Liver (tissue), 9 donors: ENCODE measurements around the gene MAN1C1. TPM values are rescaled to one million over a fixed set of nuclear protein-coding genes. Genes with fewer than 3 reads are reported as not detected.

Source experiments
- DNase-seq: peaks from one replicate; pipeline ENCODE4 v3.0.0-alpha.2; 2017; ENCODE audit warnings: low spot score
- H3K27ac ChIP-seq, 2 donors: one replicate each; pipeline ENCODE4 v1.7.0; 2013; ENCODE audit warnings: inconsistent platforms in 2 of 2, low read length in 2 of 2, control low read depth in 1 of 2, low read depth in 1 of 2, mild to moderate bottlenecking in 1 of 2
- H3K27me3 ChIP-seq, 4 donors: one replicate each; pipeline versions ENCODE4 v1.6.1 to v1.7.0; 2013; ENCODE audit warnings: low read length in 3 of 4, inconsistent platforms in 1 of 4, mild to moderate bottlenecking in 1 of 4, moderate library complexity in 1 of 4; ENCODE audit not compliant: control insufficient read depth in 4 of 4, insufficient read depth in 4 of 4
- H3K36me3 ChIP-seq, 4 donors: one replicate each; pipeline versions ENCODE4 v1.6.1 to v1.7.0; 2013; ENCODE audit warnings: low read length in 3 of 4, mild to moderate bottlenecking in 3 of 4, low read depth in 1 of 4, moderate library complexity in 1 of 4; ENCODE audit not compliant: control insufficient read depth in 4 of 4, insufficient read depth in 3 of 4
- H3K4me1 ChIP-seq, 4 donors: one replicate each; pipeline versions ENCODE4 v1.6.1 to v1.7.0; 2013; ENCODE audit warnings: low read length in 3 of 4, mild to moderate bottlenecking in 3 of 4, moderate library complexity in 1 of 4; ENCODE audit not compliant: control insufficient read depth in 4 of 4, insufficient read depth in 4 of 4
- H3K4me3 ChIP-seq, 3 donors: one replicate each; pipeline versions ENCODE4 v1.6.1 to v1.7.0; 2013; ENCODE audit warnings: low read length in 3 of 3, control low read depth in 1 of 3, low read depth in 1 of 3, mild to moderate bottlenecking in 1 of 3
- H3K9ac ChIP-seq, 2 donors: one replicate each; pipeline ENCODE4 v1.7.0; 2013; ENCODE audit warnings: low read length in 2 of 2, mild to moderate bottlenecking in 2 of 2, moderate library complexity in 2 of 2, control low read depth in 1 of 2, low read depth in 1 of 2
- H3K9me3 ChIP-seq, 4 donors: one replicate each; pipeline versions ENCODE4 v1.6.1 to v1.7.0; 2013; ENCODE audit warnings: low read length in 3 of 4; ENCODE audit not compliant: control insufficient read depth in 4 of 4
- EGR1 ChIP-seq, 2 donors: IDR thresholded peaks; 2 replicates each; pipeline ENCODE4 v1.6.1; 2016 to 2018; ENCODE audit warnings: antibody characterized with exemption in 2 of 2, low read depth in 2 of 2
- FOXA1 ChIP-seq: IDR thresholded peaks from 2 replicates; pipeline ENCODE4 v1.6.1; 2016; ENCODE audit warnings: antibody characterized with exemption
- RXRA ChIP-seq, 2 donors: IDR thresholded peaks; 2 replicates each; pipeline ENCODE4 v1.6.1; 2017 to 2018; ENCODE audit warnings: antibody characterized with exemption in 2 of 2, mild to moderate bottlenecking in 1 of 2
- SP1 ChIP-seq: IDR thresholded peaks from 2 replicates; pipeline ENCODE4 v1.6.1; 2018; ENCODE audit warnings: antibody characterized with exemption, mild to moderate bottlenecking
- TAF1 ChIP-seq: conservative IDR thresholded peaks from 2 replicates; pipeline ENCODE4 v1.6.1; 2016; ENCODE audit warnings: antibody characterized with exemption, mild to moderate bottlenecking
- WGBS: extraction: QIAGEN DNeasy Blood & Tissue Kit; methylation state at CpG from one replicate; pipeline ENCODE4 v1.1.7; 2013; 5-methylcytosine and 5-hydroxymethylcytosine counted together
- polyA plus RNA-seq, 2 donors: library from polyadenylated mRNA; stranded (reverse) in 1 of 2; unstranded in 1 of 2; fragments of 200-250 nt in 1 of 2; fragments of >200 nt in 1 of 2; fragmentation: Nextera tagmentation in 1 of 2; extraction: Ambion mirVana in 1 of 2; gene quantifications; one replicate each; pipeline versions ENCODE4 v1.2.1 to v1.2.3, GENCODE V29; 2013 to 2015
- total RNA-seq, 2 donors: library from RNA; depleted of rRNA; stranded (reverse); fragments of >200 nt; gene quantifications; one replicate each; pipeline ENCODE4 v1.2.3, GENCODE V29; 2014
- TF ChIP-seq, protein P1 (sequence below): IDR thresholded peaks from 2 replicates; pipeline ENCODE4 v1.6.1; 2016; ENCODE audit warnings: antibody characterized with exemption
- TF ChIP-seq, protein P2 (sequence below): fragments of 150-350 bp; IDR thresholded peaks from 2 replicates; pipeline ENCODE4 v1.5.1; 2017; ENCODE audit warnings: improper control_type of control experiment, low read depth, low read length; ENCODE audit not compliant: missing input control
- TF ChIP-seq, protein P3 (sequence below): IDR thresholded peaks from 2 replicates; pipeline ENCODE4 v1.6.1; 2016; ENCODE audit warnings: antibody characterized with exemption
- TF ChIP-seq, protein P4 (sequence below): IDR thresholded peaks from 2 replicates; pipeline ENCODE4 v1.6.1; 2016; ENCODE audit warnings: antibody characterized with exemption
- donor health status: healthy.
- donor health status: healthy.
- donor health status: healthy.
- donor health status: healthy.
- donor health status: healthy.

The MAN1C1 gene
- total and polyA plus RNA-seq, 4 donors = 6.3 to 16.0 (median 8.1) TPM

DNA sequence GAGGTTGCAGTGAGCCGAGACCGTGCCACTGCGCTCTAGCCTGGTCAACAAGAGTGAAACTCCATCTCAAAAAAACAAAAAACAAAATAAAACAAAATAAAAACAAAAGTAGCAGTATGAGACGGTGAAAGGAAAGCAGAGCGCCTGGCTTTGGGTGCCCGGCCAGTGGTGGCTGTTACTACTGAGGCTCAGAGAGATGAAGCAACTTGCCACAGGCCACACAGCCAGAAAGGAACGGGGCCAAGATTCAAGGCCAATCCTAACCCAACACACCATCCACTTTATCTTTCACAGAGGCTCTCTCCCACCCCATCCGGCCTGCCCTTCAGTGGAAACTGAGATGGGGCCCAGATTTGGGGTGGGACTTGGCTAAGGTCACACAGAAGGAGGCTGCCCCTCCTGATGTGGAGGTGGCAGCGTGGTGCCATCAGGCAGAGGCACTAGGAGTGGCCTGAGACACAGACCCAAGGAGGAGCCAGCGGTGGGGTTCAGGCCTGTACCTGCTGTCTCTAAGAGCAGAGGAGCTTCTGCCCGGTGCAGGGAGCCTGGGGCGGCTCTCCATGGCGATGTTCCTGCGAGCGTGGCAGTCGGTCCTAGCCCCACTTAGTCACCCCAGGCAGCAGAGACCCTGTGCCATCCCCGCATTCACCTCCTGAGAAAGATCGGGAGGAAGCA lies 40.0 kb upstream of the MAN1C1 start:
- Histone ChIP-seq H3K4me3 (no peak overlapping the region), H3K36me3 (no peaks in the 10 kb centered on the region), H3K27ac (no peak overlapping the region), H3K9me3 (no peaks in the 10 kb centered on the region), H3K4me1 (peaks cover 1 to 31% (median 29%) of the 10 kb centered on the region in 4 donors), H3K27me3 (no peaks in the 10 kb centered on the region), H3K9ac (no peak overlapping the region)
- DNase-seq = no peak
- WGBS = 92% methylated on average over 18 of the region's 18 CpGs
- no peak for TF ChIP-seq TAF1
- TF ChIP-seq, protein P1, sequence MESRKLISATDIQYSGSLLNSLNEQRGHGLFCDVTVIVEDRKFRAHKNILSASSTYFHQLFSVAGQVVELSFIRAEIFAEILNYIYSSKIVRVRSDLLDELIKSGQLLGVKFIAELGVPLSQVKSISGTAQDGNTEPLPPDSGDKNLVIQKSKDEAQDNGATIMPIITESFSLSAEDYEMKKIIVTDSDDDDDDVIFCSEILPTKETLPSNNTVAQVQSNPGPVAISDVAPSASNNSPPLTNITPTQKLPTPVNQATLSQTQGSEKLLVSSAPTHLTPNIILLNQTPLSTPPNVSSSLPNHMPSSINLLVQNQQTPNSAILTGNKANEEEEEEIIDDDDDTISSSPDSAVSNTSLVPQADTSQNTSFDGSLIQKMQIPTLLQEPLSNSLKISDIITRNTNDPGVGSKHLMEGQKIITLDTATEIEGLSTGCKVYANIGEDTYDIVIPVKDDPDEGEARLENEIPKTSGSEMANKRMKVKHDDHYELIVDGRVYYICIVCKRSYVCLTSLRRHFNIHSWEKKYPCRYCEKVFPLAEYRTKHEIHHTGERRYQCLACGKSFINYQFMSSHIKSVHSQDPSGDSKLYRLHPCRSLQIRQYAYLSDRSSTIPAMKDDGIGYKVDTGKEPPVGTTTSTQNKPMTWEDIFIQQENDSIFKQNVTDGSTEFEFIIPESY = no peak

DNA sequence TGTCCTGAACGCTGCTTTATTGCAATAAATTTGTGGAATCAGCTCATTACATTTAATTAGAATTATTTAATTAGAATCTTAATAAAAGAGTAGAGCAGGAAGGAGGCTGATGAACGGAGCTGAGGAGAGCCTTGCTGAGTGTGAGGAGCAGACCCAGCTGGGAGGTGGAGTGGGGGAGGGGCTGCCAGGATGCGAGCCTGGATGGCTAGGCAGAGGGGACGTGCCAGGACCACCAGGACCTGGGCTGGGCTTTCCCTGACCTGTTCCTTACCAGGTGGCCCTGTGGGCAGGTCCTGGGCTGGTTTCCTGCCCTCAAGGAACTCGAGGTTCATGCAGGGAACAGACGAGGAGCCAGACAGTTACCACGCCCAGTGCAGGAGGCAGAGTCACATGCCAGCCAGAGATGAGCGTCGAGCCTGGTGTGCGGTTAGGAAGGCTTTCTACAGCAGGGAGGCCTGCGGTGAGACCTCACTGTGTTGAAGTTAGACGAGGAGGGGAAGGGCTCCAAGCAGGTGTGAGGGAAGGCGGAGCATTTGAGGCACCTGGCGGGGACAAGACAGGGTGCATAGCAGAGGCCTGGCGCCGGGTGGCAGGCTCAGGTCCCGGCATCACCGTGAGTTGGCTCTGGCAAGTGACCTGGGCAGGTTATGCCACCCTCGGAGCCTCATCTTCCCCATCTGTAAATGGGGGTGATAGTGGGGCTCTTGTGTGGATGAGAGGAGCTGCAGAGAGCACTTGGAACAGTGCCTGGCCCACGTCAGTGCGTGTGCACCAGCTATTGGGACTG lies 39.3 kb upstream of the MAN1C1 start:
- Histone ChIP-seq H3K27me3 (no peaks in the 10 kb centered on the region), H3K27ac (no peak overlapping the region), H3K9ac (no peak overlapping the region), H3K4me3 (no peak overlapping the region), H3K36me3 (no peaks in the 10 kb centered on the region), H3K9me3 (no peaks in the 10 kb centered on the region), H3K4me1 (peaks cover 1 to 24% (median 21%) of the 10 kb centered on the region in 4 donors)
- no peak for DNase-seq
- TF ChIP-seq, protein P2, sequence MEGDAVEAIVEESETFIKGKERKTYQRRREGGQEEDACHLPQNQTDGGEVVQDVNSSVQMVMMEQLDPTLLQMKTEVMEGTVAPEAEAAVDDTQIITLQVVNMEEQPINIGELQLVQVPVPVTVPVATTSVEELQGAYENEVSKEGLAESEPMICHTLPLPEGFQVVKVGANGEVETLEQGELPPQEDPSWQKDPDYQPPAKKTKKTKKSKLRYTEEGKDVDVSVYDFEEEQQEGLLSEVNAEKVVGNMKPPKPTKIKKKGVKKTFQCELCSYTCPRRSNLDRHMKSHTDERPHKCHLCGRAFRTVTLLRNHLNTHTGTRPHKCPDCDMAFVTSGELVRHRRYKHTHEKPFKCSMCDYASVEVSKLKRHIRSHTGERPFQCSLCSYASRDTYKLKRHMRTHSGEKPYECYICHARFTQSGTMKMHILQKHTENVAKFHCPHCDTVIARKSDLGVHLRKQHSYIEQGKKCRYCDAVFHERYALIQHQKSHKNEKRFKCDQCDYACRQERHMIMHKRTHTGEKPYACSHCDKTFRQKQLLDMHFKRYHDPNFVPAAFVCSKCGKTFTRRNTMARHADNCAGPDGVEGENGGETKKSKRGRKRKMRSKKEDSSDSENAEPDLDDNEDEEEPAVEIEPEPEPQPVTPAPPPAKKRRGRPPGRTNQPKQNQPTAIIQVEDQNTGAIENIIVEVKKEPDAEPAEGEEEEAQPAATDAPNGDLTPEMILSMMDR = no peak
- TF ChIP-seq, protein P3, sequence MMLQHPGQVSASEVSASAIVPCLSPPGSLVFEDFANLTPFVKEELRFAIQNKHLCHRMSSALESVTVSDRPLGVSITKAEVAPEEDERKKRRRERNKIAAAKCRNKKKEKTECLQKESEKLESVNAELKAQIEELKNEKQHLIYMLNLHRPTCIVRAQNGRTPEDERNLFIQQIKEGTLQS = no peak
- TF ChIP-seq EGR1 (IDR thresholded peaks at IDR 0.05; ENCODE audit: low read depth in 2 of 2) = no peak
- no peak for TF ChIP-seq SP1
- no peak for TF ChIP-seq TAF1
- no peak for TF ChIP-seq RXRA (IDR thresholded peaks at IDR 0.05)
- TF ChIP-seq, protein P1 = no peak
- no peak for TF ChIP-seq FOXA1
- TF ChIP-seq, protein P4, sequence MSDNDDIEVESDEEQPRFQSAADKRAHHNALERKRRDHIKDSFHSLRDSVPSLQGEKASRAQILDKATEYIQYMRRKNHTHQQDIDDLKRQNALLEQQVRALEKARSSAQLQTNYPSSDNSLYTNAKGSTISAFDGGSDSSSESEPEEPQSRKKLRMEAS = no peak
- 89% methylated on average over 21 of the region's 21 CpGs for WGBS
